Astrocyte (in vitro differentiated cells and primary cell): Measurements from ENCODE around the gene CCDC63. TPM values are rescaled to one million over a fixed set of nuclear protein-coding genes. Genes with fewer than 3 reads are reported as not detected.

Experiments used
- DNase-seq: peaks from one replicate; pipeline ENCODE4 v3.0.0-alpha.2; 2010; ENCODE audit warnings: low read depth
- FAIRE-seq: peaks from 2 replicates; lab custom pipeline; 2011; peaks lifted over from hg19 to GRCh38; lab: Jason Lieb, UNC
- H2AFZ ChIP-seq: 2 replicates; pipeline ENCODE4 v1.6.0; 2012; ENCODE audit warnings: low read depth, low read length, inconsistent platforms
- H3K27ac ChIP-seq: 2 replicates; pipeline ENCODE4 v1.5.1; 2011; ENCODE audit warnings: low read depth, low read length, inconsistent platforms
- H3K27me3 ChIP-seq: 2 replicates; pipeline ENCODE4 v1.6.0; 2011; ENCODE audit warnings: low read length, inconsistent platforms; ENCODE audit not compliant: insufficient read depth
- H3K36me3 ChIP-seq: 2 replicates; pipeline ENCODE4 v1.5.1; 2011; ENCODE audit warnings: low read length, inconsistent platforms; ENCODE audit not compliant: insufficient read depth
- H3K4me1 ChIP-seq: 2 replicates; pipeline ENCODE4 v1.5.1; 2011; ENCODE audit warnings: low read length, inconsistent platforms; ENCODE audit not compliant: insufficient read depth
- H3K4me2 ChIP-seq: 2 replicates; pipeline ENCODE4 v1.6.0; 2012; ENCODE audit warnings: low read length, inconsistent platforms
- H3K4me3 ChIP-seq: 2 replicates; pipeline ENCODE4 v1.5.1; 2011; ENCODE audit warnings: low read depth, mild to moderate bottlenecking, low read length, inconsistent platforms; ENCODE audit not compliant: insufficient read depth
- H3K79me2 ChIP-seq: 2 replicates; pipeline ENCODE4 v1.6.0; 2012; ENCODE audit warnings: mild to moderate bottlenecking, low read length, inconsistent platforms; ENCODE audit not compliant: insufficient read depth
- H3K9ac ChIP-seq: 2 replicates; pipeline ENCODE4 v1.6.0; 2012; ENCODE audit warnings: mild to moderate bottlenecking, low read length, inconsistent platforms
- H3K9me3 ChIP-seq: 2 replicates; pipeline ENCODE4 v1.5.1; 2012; ENCODE audit warnings: low read depth, mild to moderate bottlenecking, low read length, inconsistent platforms; ENCODE audit not compliant: insufficient read depth
- H4K20me1 ChIP-seq: 2 replicates; pipeline ENCODE4 v1.6.0; 2012; ENCODE audit warnings: low read length, inconsistent platforms; ENCODE audit not compliant: insufficient read depth
- H3K27ac Mint-ChIP-seq: one replicate; pipeline ENCODE4 v1.8.0; 2021; ENCODE audit warnings: mild to moderate bottlenecking, mixed read lengths; ENCODE audit not compliant: unreplicated experiment
- H3K27me3 Mint-ChIP-seq: one replicate; pipeline ENCODE4 v1.8.0; 2021; ENCODE audit warnings: low read depth, mixed read lengths; ENCODE audit not compliant: unreplicated experiment
- H3K36me3 Mint-ChIP-seq: one replicate; pipeline ENCODE4 v1.8.0; 2021; ENCODE audit warnings: low read depth, mixed read lengths; ENCODE audit not compliant: unreplicated experiment
- H3K4me1 Mint-ChIP-seq: one replicate; pipeline ENCODE4 v1.8.0; 2021; ENCODE audit warnings: low read depth, mixed read lengths; ENCODE audit not compliant: unreplicated experiment
- H3K4me3 Mint-ChIP-seq: one replicate; pipeline ENCODE4 v1.8.0; 2021; ENCODE audit warnings: mild to moderate bottlenecking, moderate library complexity, mixed read lengths; ENCODE audit not compliant: unreplicated experiment
- H3K9me3 Mint-ChIP-seq: one replicate; pipeline ENCODE4 v1.8.0; 2021; ENCODE audit warnings: mild to moderate bottlenecking, mixed read lengths; ENCODE audit not compliant: unreplicated experiment
- CTCF ChIP-seq: IDR thresholded peaks from 2 replicates; pipeline ENCODE4 v1.5.1; 2011; ENCODE audit warnings: low read depth, mild to moderate bottlenecking, inconsistent platforms, low read length, moderate library complexity; ENCODE audit not compliant: insufficient read depth
- EZH2 ChIP-seq: IDR thresholded peaks from 2 replicates; pipeline ENCODE4 v1.6.1; 2012; ENCODE audit warnings: mild to moderate bottlenecking, low read length, inconsistent platforms; ENCODE audit not compliant: insufficient read depth
- total RNA-seq: library from RNA; stranded (reverse); gene quantifications from 2 replicates; pipeline ENCODE4 v1.2.1, GENCODE V29; 2021

Gene CCDC63
- total RNA-seq, 1 donor from 2014 or later: 0.30 TPM

- no peak overlapping the region for H3K9ac ChIP-seq
- H3K4me3 ChIP-seq: no peak overlapping the region
- peaks cover 10% of the 10 kb centered on the region for H3K27me3 Mint-ChIP-seq
- FAIRE-seq: no peak
- no peaks in the 10 kb centered on the region for H4K20me1 ChIP-seq
- no peaks in the 10 kb centered on the region for H3K9me3 ChIP-seq
- H3K4me1 ChIP-seq: no peaks in the 10 kb centered on the region
- no peaks in the 10 kb centered on the region for H3K9me3 Mint-ChIP-seq
- H3K4me1 Mint-ChIP-seq: peaks cover 9% of the 10 kb centered on the region
- no peaks in the 10 kb centered on the region for H3K36me3 Mint-ChIP-seq
- H3K79me2 ChIP-seq: no peaks in the 10 kb centered on the region
- H2AFZ ChIP-seq: peak overlapping the region; percentile 63
- no peak for DNase-seq
- H3K27ac ChIP-seq: no peak overlapping the region
- no peak overlapping the region for H3K27ac Mint-ChIP-seq
- peaks cover 2% of the 10 kb centered on the region for H3K27me3 ChIP-seq
- TF ChIP-seq EZH2 (no peak), CTCF (no peak)
- H3K36me3 ChIP-seq: no peaks in the 10 kb centered on the region
- H3K4me2 ChIP-seq: peak overlapping the region; percentile 82
- no peak overlapping the region for H3K4me3 Mint-ChIP-seq
These were observed 41.6 kb downstream of the CCDC63 start for GRCh38 chr12:110888256-110888991.

GRCh38 chr12:110889361-110889760 lies 42.6 kb downstream of the CCDC63 start:
- DNase-seq: no peak
- peaks cover 6% of the 10 kb centered on the region for H3K27me3 Mint-ChIP-seq
- H3K9me3 Mint-ChIP-seq: no peaks in the 10 kb centered on the region
- no peaks in the 10 kb centered on the region for H3K9me3 ChIP-seq
- no peak overlapping the region for H3K27ac Mint-ChIP-seq
- no peaks in the 10 kb centered on the region for H3K4me1 ChIP-seq
- H3K36me3 ChIP-seq: no peaks in the 10 kb centered on the region
- no peak for FAIRE-seq
- H2AFZ ChIP-seq: no peak overlapping the region
- no peak overlapping the region for H3K27ac ChIP-seq
- H3K79me2 ChIP-seq: no peaks in the 10 kb centered on the region
- TF ChIP-seq CTCF: no peak
- TF ChIP-seq EZH2: no peak
- no peak overlapping the region for H3K4me3 Mint-ChIP-seq
- peaks cover 2% of the 10 kb centered on the region for H3K27me3 ChIP-seq
- no peak overlapping the region for H3K9ac ChIP-seq
- peaks cover 10% of the 10 kb centered on the region for H3K4me1 Mint-ChIP-seq
- H3K36me3 Mint-ChIP-seq: no peaks in the 10 kb centered on the region
- H3K4me3 ChIP-seq: no peak overlapping the region
- H4K20me1 ChIP-seq: no peaks in the 10 kb centered on the region
- no peak overlapping the region for H3K4me2 ChIP-seq

DNA sequence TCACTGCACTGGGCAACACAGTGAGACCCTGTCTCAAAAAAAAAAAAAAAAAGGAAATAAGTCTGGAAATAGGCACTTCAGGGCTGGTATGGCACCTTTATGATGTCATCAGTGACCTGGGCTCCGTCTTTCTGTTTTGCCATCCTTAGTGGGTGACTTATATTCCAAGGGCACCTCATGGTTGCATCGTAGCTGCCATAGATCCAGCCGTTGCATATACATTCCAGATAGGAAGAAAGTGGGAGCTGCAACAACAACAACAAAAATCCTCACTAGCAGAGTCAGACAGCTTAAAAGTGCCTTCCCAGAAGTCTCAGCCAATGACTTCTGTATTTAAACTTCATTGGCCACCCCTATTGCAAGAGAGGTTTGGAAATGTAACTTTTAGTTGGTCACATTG lies 47.2 kb downstream of the CCDC63 start:
- no peak overlapping the region for H3K4me3 ChIP-seq
- peak overlapping the region; percentile 38 for H2AFZ ChIP-seq
- H3K4me1 Mint-ChIP-seq: peaks cover 12% of the 10 kb centered on the region
- no peaks in the 10 kb centered on the region for H3K9me3 ChIP-seq
- H3K36me3 Mint-ChIP-seq: no peaks in the 10 kb centered on the region
- DNase-seq (no peak), FAIRE-seq (no peak)
- H3K27ac Mint-ChIP-seq: no peak overlapping the region
- H3K36me3 ChIP-seq: no peaks in the 10 kb centered on the region
- no peak for TF ChIP-seq CTCF
- no peak for TF ChIP-seq EZH2
- H3K9me3 Mint-ChIP-seq: no peaks in the 10 kb centered on the region
- no peaks in the 10 kb centered on the region for H3K27me3 Mint-ChIP-seq
- no peak overlapping the region for H3K9ac ChIP-seq
- no peaks in the 10 kb centered on the region for H3K79me2 ChIP-seq
- H3K27me3 ChIP-seq: peaks cover 3% of the 10 kb centered on the region
- peaks cover 2% of the 10 kb centered on the region for H3K4me1 ChIP-seq
- no peak overlapping the region for H3K27ac ChIP-seq
- peak overlapping the region; percentile 82 for H3K4me2 ChIP-seq
- no peak overlapping the region for H3K4me3 Mint-ChIP-seq
- H4K20me1 ChIP-seq: no peaks in the 10 kb centered on the region
